ENCODE measurements around the gene GSTM3. TPM values are rescaled to one million over a fixed set of nuclear protein-coding genes. Genes with fewer than 3 reads are reported as not detected.
"Not testable (repeated sequence)": the region's sequence is repeated elsewhere in the genome, so short reads cannot be mapped to it uniquely, and the experiment has no call there.

The GSTM3 gene
- total RNA-seq, 1 donor from 2014 or later = 8.3 TPM

GRCh38 chr1:109768820-109769219 is 28.0 kb upstream of the GSTM3 start:
- Mint-ChIP-seq H3K4me3 (ENCODE audit: unreplicated experiment) (no peak overlapping the region), H3K36me3 (ENCODE audit: unreplicated experiment) (no peaks in the 10 kb centered on the region), H3K27me3 (ENCODE audit: unreplicated experiment) (peaks cover 4% of the 10 kb centered on the region), H3K9me3 (ENCODE audit: unreplicated experiment) (peaks cover 1% of the 10 kb centered on the region), H3K27ac (ENCODE audit: unreplicated experiment) (no peak overlapping the region), H3K4me1 (ENCODE audit: low read depth, unreplicated experiment) (peaks cover 2% of the 10 kb centered on the region)
- DNase-seq = peak; percentile 10
- TF ChIP-seq CTCF (IDR thresholded peaks at IDR 0.05; ENCODE audit: partially characterized antibody, unreplicated experiment) = no peak

- H3K9me3 Mint-ChIP-seq (ENCODE audit: unreplicated experiment) = peaks cover 1% of the 10 kb centered on the region
- no peak overlapping the region for H3K4me3 Mint-ChIP-seq (ENCODE audit: unreplicated experiment)
- H3K4me1 Mint-ChIP-seq (ENCODE audit: low read depth, unreplicated experiment) = peaks cover 2% of the 10 kb centered on the region
- TF ChIP-seq CTCF (IDR thresholded peaks at IDR 0.05; ENCODE audit: partially characterized antibody, unreplicated experiment) = no peak
- no peak overlapping the region for H3K27ac Mint-ChIP-seq (ENCODE audit: unreplicated experiment)
- no peaks in the 10 kb centered on the region for H3K36me3 Mint-ChIP-seq (ENCODE audit: unreplicated experiment)
- H3K27me3 Mint-ChIP-seq (ENCODE audit: unreplicated experiment) = peaks cover 4% of the 10 kb centered on the region
- DNase-seq = peak; percentile 4
These were observed 27.5 kb upstream of the GSTM3 start for GRCh38 chr1:109768335-109768650.

GRCh38 chr1:109767637-109768334 is 26.9 kb upstream of the GSTM3 start:
- peak; percentile 4 for DNase-seq

GRCh38 chr1:109766991-109767636 is 26.3 kb upstream of the GSTM3 start:
- H3K4me3 Mint-ChIP-seq (ENCODE audit: unreplicated experiment); H3K4me1 Mint-ChIP-seq (ENCODE audit: low read depth, unreplicated experiment); H3K9me3 Mint-ChIP-seq (ENCODE audit: unreplicated experiment); H3K36me3 Mint-ChIP-seq (ENCODE audit: unreplicated experiment); H3K27me3 Mint-ChIP-seq (ENCODE audit: unreplicated experiment); H3K27ac Mint-ChIP-seq (ENCODE audit: unreplicated experiment): not testable (repeated sequence)
- DNase-seq = peak; percentile 8

More at GRCh38 chr1:109767637-109768334, 26.9 kb upstream of the GSTM3 start:
- Mint-ChIP-seq H3K36me3 (ENCODE audit: unreplicated experiment) (no peaks in the 10 kb centered on the region), H3K27ac (ENCODE audit: unreplicated experiment) (no peak overlapping the region), H3K9me3 (ENCODE audit: unreplicated experiment) (peaks cover 1% of the 10 kb centered on the region), H3K4me3 (ENCODE audit: unreplicated experiment) (no peak overlapping the region), H3K4me1 (ENCODE audit: low read depth, unreplicated experiment) (peaks cover 2% of the 10 kb centered on the region), H3K27me3 (ENCODE audit: unreplicated experiment) (peaks cover 4% of the 10 kb centered on the region)
- TF ChIP-seq CTCF (IDR thresholded peaks at IDR 0.05; ENCODE audit: partially characterized antibody, unreplicated experiment) = no peak

GRCh38 chr1:109765896-109766615 is 25.2 kb upstream of the GSTM3 start:
- H3K9me3 Mint-ChIP-seq (ENCODE audit: unreplicated experiment) = peaks cover 1% of the 10 kb centered on the region
- H3K27ac Mint-ChIP-seq (ENCODE audit: unreplicated experiment) = no peak overlapping the region
- H3K27me3 Mint-ChIP-seq (ENCODE audit: unreplicated experiment) = peaks cover 4% of the 10 kb centered on the region
- no peak overlapping the region for H3K4me3 Mint-ChIP-seq (ENCODE audit: unreplicated experiment)
- no peak for TF ChIP-seq CTCF (IDR thresholded peaks at IDR 0.05; ENCODE audit: partially characterized antibody, unreplicated experiment)
- no peaks in the 10 kb centered on the region for H3K36me3 Mint-ChIP-seq (ENCODE audit: unreplicated experiment)
- DNase-seq = peak; percentile 6
- H3K4me1 Mint-ChIP-seq (ENCODE audit: low read depth, unreplicated experiment) = peaks cover 1% of the 10 kb centered on the region
